ENCODE measurements around the gene AIMP1. TPM values are rescaled to one million over a fixed set of nuclear protein-coding genes. Genes with fewer than 3 reads are reported as not detected.

The AIMP1 gene
- total and polyA plus RNA-seq, 8 donors, result 12.1 to 26.4 (median 19.9) TPM

GRCh38 chr4:106312377-106312776 lies 4.0 kb upstream of the AIMP1 start:
- Histone ChIP-seq H3K27ac (no peak overlapping the region), H3K4me1 (peaks cover 5 to 13% (median 5%) of the 10 kb centered on the region in 3 donors), H3K4me3 (no peak overlapping the region), H3K9me3 (no peaks in the 10 kb centered on the region), H3K27me3 (no peaks in the 10 kb centered on the region), H3K36me3 (no peaks in the 10 kb centered on the region)
- DNase-seq (no peak), FAIRE-seq (no peak), ATAC-seq (no peak)
- intact Hi-C loops (cut with DNase I), result no loop called here
- no peak for TF ChIP-seq CTCF (IDR thresholded peaks at IDR 0.05)
- 90 to 97% methylated on average over 1 of the region's 1 CpG for WGBS, 2 donors

- H3K36me3 ChIP-seq, result no peaks in the 10 kb centered on the region
- TF ChIP-seq CTCF (IDR thresholded peaks at IDR 0.05), result no peak
- no peak overlapping the region for H3K27ac ChIP-seq
- ATAC-seq (no peak), FAIRE-seq (no peak), DNase-seq (no peak)
- H3K27me3 ChIP-seq, result no peaks in the 10 kb centered on the region
- intact Hi-C loops (cut with DNase I), result no loop called here
- H3K4me3 ChIP-seq, result no peak overlapping the region
- 80 to 87% methylated on average over 3 of the region's 3 CpGs for WGBS, 2 donors
- no peaks in the 10 kb centered on the region for H3K9me3 ChIP-seq
- H3K4me1 ChIP-seq, result peaks cover 11 to 20% (median 12%) of the 10 kb centered on the region in 3 donors
Observed at GRCh38 chr4:106312997-106313522, 3.3 kb upstream of the AIMP1 start.

GRCh38 chr4:106314960-106315359 lies 1.4 kb upstream of the AIMP1 start:
- intact Hi-C loops (cut with DNase I), result no loop called here
- Histone ChIP-seq H3K36me3 (no peaks in the 10 kb centered on the region), H3K27me3 (no peaks in the 10 kb centered on the region), H3K4me1 (peaks cover 14 to 36% (median 23%) of the 10 kb centered on the region in 3 donors), H3K27ac (no peak overlapping the region), H3K9me3 (no peaks in the 10 kb centered on the region), H3K4me3 (peak overlapping the region in 3 of 4 donors; percentile 58 to 77 (median 68))
- FAIRE-seq, result no peak
- ATAC-seq, result no peak
- WGBS, 2 donors, result 12 to 17% methylated on average over 6 of the region's 6 CpGs
- no peak for DNase-seq
- TF ChIP-seq CTCF (IDR thresholded peaks at IDR 0.05), result no peak

- Histone ChIP-seq H3K9me3 (no peaks in the 10 kb centered on the region), H3K27ac (peak overlapping the region; percentile 89 to 93 (median 91)), H3K27me3 (no peaks in the 10 kb centered on the region), H3K4me1 (peaks cover 14 to 36% (median 23%) of the 10 kb centered on the region in 3 donors), H3K36me3 (no peaks in the 10 kb centered on the region), H3K4me3 (peak overlapping the region; percentile 58 to 81 (median 72))
- FAIRE-seq (no peak), DNase-seq (no peak), ATAC-seq (peak; percentile 21 to 37 (median 30))
- WGBS, 2 donors, result 0 to 1% methylated on average over 13 of the region's 13 CpGs
- intact Hi-C loops (cut with DNase I), result no loop called here
- TF ChIP-seq CTCF (IDR thresholded peaks at IDR 0.05), result no peak
Observed at GRCh38 chr4:106315476-106315967, 828 bp upstream of the AIMP1 start.

- intact Hi-C loops (cut with DNase I), result no loop called here
- WGBS, 2 donors, result 1% methylated on average over 13 of the region's 13 CpGs
- FAIRE-seq, result no peak
Observed at GRCh38 chr4:106316773-106317409, 541 bp downstream of the AIMP1 start.

More at GRCh38 chr4:106316773-106317409, 541 bp downstream of the AIMP1 start:
- DNase-seq, result no peak
- TF ChIP-seq CTCF (IDR thresholded peaks at IDR 0.05), result no peak
- Histone ChIP-seq H3K27ac (peak overlapping the region; percentile 89 to 93 (median 91)), H3K4me1 (peaks cover 14 to 36% (median 23%) of the 10 kb centered on the region in 3 donors), H3K9me3 (no peaks in the 10 kb centered on the region), H3K27me3 (no peaks in the 10 kb centered on the region), H3K4me3 (peak overlapping the region; percentile 58 to 81 (median 72)), H3K36me3 (no peaks in the 10 kb centered on the region)
- ATAC-seq, result no peak

Data from pancreas (tissue), 10 donors.